Measurements from ENCODE around the gene CREB3L1. TPM values are rescaled to one million over a fixed set of nuclear protein-coding genes. Genes with fewer than 3 reads are reported as not detected.

Gene CREB3L1
- total and polyA plus RNA-seq, 2 experiments from 2014 or later = 8.5 to 10.4 TPM

DNA sequence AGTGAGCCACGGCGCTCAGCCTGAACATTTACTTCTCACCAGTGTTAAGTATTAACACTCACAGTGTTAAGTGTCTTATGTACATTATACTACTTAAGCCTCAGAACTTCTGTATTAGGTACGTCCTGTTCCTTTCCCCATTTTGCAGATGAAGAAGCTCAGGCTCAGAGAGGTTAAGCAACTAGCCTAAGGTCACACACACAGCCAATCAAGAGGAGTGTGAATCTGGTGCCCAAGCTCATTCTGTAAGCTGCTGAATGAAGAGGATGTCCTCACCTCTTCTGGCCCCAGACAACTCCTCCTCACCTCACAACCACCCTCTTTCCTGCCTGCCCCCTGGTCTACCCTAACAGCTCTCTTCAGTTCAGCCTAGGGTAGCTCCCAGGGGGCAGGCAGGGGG lies 29.9 kb downstream of the CREB3L1 start:
- H3K27me3 Mint-ChIP-seq (ENCODE audit: insufficient read depth, low read depth, poor library complexity) = peaks cover 11% of the 10 kb centered on the region
- peaks cover 19% of the 10 kb centered on the region for H3K4me1 Mint-ChIP-seq

GRCh38 chr11:46307785-46308341 lies 30.4 kb downstream of the CREB3L1 start:
- Mint-ChIP-seq H3K4me1 (peaks cover 20% of the 10 kb centered on the region), H3K36me3 (ENCODE audit: low read depth) (no peaks in the 10 kb centered on the region), H3K4me3 (no peak overlapping the region), H3K27ac (no peak overlapping the region), H3K9me3 (no peaks in the 10 kb centered on the region), H3K27me3 (ENCODE audit: insufficient read depth, low read depth, poor library complexity) (peaks cover 11% of the 10 kb centered on the region)
- Histone ChIP-seq H3F3A (replicated peaks; ENCODE audit: low read depth) (peaks cover 4% of the 10 kb centered on the region), H3K4me3 (no peak overlapping the region), H4K20me1 (replicated peaks; ENCODE audit: insufficient read depth) (no peaks in the 10 kb centered on the region; the same call in 1 of the 2 replicates), H3K9me2 (ENCODE audit: insufficient read depth) (no peaks in the 10 kb centered on the region), H3K4me2 (peak overlapping the region; percentile 69), H3K79me2 (replicated peaks; ENCODE audit: insufficient read depth) (no peaks in the 10 kb centered on the region), H3K27me3 (ENCODE audit: insufficient read depth) (no peaks in the 10 kb centered on the region), H3K27ac (ENCODE audit: low read depth) (peak overlapping the region; percentile 45; the same call in 1 of the 2 replicates), H2AFZ (0 out of 2 replicates have a peak overlapping the region, but pooled peaks have one; percentile 23), H3K36me3 (ENCODE audit: insufficient read depth) (no peaks in the 10 kb centered on the region), H3K4me1 (ENCODE audit: insufficient read depth) (peaks cover 10% of the 10 kb centered on the region)
- ATAC-seq (peak; percentile 67), DNase-seq (ENCODE audit: low spot score) (peak; percentile 61)
- no peak for TF ChIP-seq ETS1 (IDR thresholded peaks at IDR 0.05)
- no peak for TF ChIP-seq CREB1 (CRISPR knock-in tag; IDR thresholded peaks at IDR 0.05; ENCODE audit: low read depth)
- TF ChIP-seq EZH2phosphoT487 (IDR thresholded peaks at IDR 0.05; ENCODE audit: unreplicated experiment) = no peak
- TF ChIP-seq EZH2 (IDR thresholded peaks at IDR 0.05; ENCODE audit: low read depth, unreplicated experiment) = no peak
- no peak for TF ChIP-seq POLR2AphosphoS5 (IDR thresholded peaks at IDR 0.05; ENCODE audit: low read depth)
- no peak for TF ChIP-seq ZNF331 (CRISPR knock-in tag; IDR thresholded peaks at IDR 0.05; ENCODE audit: low read depth)
- TF ChIP-seq ZNF114 (CRISPR knock-in tag; IDR thresholded peaks at IDR 0.05) = no peak
- no peak for TF ChIP-seq NANOG (IDR thresholded peaks at IDR 0.05; ENCODE audit: borderline replicate concordance)
- TF ChIP-seq REST (IDR thresholded peaks at IDR 0.05; ENCODE audit: unreplicated experiment) = no peak

More for the DNA sequence above, 29.9 kb downstream of the CREB3L1 start:
- Histone ChIP-seq H3K4me3 (no peak overlapping the region), H3K9me2 (ENCODE audit: insufficient read depth) (no peaks in the 10 kb centered on the region), H3K79me2 (replicated peaks; ENCODE audit: insufficient read depth) (no peaks in the 10 kb centered on the region), H3F3A (replicated peaks; ENCODE audit: low read depth) (peaks cover 4% of the 10 kb centered on the region; the same call in 1 of the 2 replicates), H3K36me3 (ENCODE audit: insufficient read depth) (no peaks in the 10 kb centered on the region), H4K20me1 (replicated peaks; ENCODE audit: insufficient read depth) (no peaks in the 10 kb centered on the region; the same call in 1 of the 2 replicates), H3K4me1 (ENCODE audit: insufficient read depth) (peaks cover 10% of the 10 kb centered on the region), H3K4me2 (peak overlapping the region; percentile 69; the same call in 1 of the 2 replicates), H2AFZ (0 out of 2 replicates have a peak overlapping the region, but pooled peaks have one; percentile 23), H3K27ac (ENCODE audit: low read depth) (no peak overlapping the region; the same call in 1 of the 2 replicates), H3K27me3 (ENCODE audit: insufficient read depth) (no peaks in the 10 kb centered on the region)
- Mint-ChIP-seq H3K27ac (peak overlapping the region; percentile 23; the same call in 1 of the 2 replicates), H3K9me3 (no peaks in the 10 kb centered on the region), H3K36me3 (ENCODE audit: low read depth) (peaks cover 1% of the 10 kb centered on the region; the same call in 1 of the 3 replicates), H3K4me3 (no peak overlapping the region)
- no peak for TF ChIP-seq CREB1 (CRISPR knock-in tag; IDR thresholded peaks at IDR 0.05; ENCODE audit: low read depth)
- no peak for TF ChIP-seq ZNF114 (CRISPR knock-in tag; IDR thresholded peaks at IDR 0.05)
- TF ChIP-seq, protein P1, sequence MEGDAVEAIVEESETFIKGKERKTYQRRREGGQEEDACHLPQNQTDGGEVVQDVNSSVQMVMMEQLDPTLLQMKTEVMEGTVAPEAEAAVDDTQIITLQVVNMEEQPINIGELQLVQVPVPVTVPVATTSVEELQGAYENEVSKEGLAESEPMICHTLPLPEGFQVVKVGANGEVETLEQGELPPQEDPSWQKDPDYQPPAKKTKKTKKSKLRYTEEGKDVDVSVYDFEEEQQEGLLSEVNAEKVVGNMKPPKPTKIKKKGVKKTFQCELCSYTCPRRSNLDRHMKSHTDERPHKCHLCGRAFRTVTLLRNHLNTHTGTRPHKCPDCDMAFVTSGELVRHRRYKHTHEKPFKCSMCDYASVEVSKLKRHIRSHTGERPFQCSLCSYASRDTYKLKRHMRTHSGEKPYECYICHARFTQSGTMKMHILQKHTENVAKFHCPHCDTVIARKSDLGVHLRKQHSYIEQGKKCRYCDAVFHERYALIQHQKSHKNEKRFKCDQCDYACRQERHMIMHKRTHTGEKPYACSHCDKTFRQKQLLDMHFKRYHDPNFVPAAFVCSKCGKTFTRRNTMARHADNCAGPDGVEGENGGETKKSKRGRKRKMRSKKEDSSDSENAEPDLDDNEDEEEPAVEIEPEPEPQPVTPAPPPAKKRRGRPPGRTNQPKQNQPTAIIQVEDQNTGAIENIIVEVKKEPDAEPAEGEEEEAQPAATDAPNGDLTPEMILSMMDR (conservative IDR thresholded peaks at IDR 0.05; ENCODE audit: low read depth in 2 of 2) = no peak
- TF ChIP-seq EZH2 (IDR thresholded peaks at IDR 0.05; ENCODE audit: low read depth, unreplicated experiment) = no peak
- no peak for TF ChIP-seq ETS1 (IDR thresholded peaks at IDR 0.05)
- DNase-seq (ENCODE audit: low spot score) (no peak), ATAC-seq (no peak)

Data from GM23338 (cell line).